Mammary epithelial cell (primary cell): ENCODE data around the gene ZNF624.

Experiments
- EZH2 ChIP-seq: IDR thresholded peaks from 2 replicates; pipeline ENCODE4 v1.6.1; 2012; ENCODE audit warnings: low read length, inconsistent platforms, borderline replicate concordance
- TF ChIP-seq, protein P1 (sequence below), 2 donors: IDR thresholded peaks in 1 of 2; conservative IDR thresholded peaks in 1 of 2; 2 replicates each; pipeline ENCODE4 v1.5.1; 2011 to 2012; ENCODE audit warnings: inconsistent platforms in 2 of 2, low read length in 2 of 2, mild to moderate bottlenecking in 2 of 2, control low read depth in 1 of 2, low read depth in 1 of 2; ENCODE audit not compliant: insufficient read depth in 1 of 2; ENCODE audit errors: extremely low read depth in 1 of 2

DNA sequence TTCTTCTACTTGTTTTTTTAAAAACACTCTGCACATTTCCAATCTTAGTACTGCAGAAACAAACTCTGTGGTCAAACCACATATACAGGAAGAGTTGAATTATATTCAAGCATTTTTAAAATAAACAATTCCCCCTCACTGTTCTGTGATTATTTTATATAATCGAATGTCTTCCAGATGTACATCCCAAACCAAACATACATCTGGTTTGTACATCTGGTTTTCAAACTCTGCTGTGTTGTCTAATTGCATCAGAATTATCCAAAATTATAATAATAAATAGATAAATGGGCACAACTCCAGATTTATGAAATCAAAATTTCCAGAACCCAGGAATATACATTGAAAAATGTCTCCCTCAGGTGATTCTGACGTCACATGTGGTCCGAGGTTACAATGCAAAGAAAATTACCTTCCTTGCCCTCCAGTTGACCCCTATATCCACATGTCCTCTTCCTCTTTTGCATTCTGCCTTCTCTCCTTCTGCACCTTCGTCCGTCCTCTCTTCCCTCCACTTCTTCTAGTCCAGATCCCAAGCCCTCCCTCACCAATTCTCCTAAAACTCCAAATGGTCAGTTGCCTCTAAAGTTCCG is 23.1 kb upstream of the ZNF624 start:
- TF ChIP-seq, protein P1, sequence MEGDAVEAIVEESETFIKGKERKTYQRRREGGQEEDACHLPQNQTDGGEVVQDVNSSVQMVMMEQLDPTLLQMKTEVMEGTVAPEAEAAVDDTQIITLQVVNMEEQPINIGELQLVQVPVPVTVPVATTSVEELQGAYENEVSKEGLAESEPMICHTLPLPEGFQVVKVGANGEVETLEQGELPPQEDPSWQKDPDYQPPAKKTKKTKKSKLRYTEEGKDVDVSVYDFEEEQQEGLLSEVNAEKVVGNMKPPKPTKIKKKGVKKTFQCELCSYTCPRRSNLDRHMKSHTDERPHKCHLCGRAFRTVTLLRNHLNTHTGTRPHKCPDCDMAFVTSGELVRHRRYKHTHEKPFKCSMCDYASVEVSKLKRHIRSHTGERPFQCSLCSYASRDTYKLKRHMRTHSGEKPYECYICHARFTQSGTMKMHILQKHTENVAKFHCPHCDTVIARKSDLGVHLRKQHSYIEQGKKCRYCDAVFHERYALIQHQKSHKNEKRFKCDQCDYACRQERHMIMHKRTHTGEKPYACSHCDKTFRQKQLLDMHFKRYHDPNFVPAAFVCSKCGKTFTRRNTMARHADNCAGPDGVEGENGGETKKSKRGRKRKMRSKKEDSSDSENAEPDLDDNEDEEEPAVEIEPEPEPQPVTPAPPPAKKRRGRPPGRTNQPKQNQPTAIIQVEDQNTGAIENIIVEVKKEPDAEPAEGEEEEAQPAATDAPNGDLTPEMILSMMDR (conservative IDR thresholded peaks at IDR 0.05 in 1 of 2, IDR thresholded peaks at IDR 0.05 in 1 of 2; ENCODE audit: extremely low read depth in 1 of 2, insufficient read depth in 1 of 2, low read depth in 1 of 2, low read length in 2 of 2) = no peak
- no peak for TF ChIP-seq EZH2
